ENCODE data around the gene SELENON.

SELENON gene, protein sequence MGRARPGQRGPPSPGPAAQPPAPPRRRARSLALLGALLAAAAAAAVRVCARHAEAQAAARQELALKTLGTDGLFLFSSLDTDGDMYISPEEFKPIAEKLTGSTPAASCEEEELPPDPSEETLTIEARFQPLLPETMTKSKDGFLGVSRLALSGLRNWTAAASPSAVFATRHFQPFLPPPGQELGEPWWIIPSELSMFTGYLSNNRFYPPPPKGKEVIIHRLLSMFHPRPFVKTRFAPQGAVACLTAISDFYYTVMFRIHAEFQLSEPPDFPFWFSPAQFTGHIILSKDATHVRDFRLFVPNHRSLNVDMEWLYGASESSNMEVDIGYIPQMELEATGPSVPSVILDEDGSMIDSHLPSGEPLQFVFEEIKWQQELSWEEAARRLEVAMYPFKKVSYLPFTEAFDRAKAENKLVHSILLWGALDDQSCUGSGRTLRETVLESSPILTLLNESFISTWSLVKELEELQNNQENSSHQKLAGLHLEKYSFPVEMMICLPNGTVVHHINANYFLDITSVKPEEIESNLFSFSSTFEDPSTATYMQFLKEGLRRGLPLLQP

DNA sequence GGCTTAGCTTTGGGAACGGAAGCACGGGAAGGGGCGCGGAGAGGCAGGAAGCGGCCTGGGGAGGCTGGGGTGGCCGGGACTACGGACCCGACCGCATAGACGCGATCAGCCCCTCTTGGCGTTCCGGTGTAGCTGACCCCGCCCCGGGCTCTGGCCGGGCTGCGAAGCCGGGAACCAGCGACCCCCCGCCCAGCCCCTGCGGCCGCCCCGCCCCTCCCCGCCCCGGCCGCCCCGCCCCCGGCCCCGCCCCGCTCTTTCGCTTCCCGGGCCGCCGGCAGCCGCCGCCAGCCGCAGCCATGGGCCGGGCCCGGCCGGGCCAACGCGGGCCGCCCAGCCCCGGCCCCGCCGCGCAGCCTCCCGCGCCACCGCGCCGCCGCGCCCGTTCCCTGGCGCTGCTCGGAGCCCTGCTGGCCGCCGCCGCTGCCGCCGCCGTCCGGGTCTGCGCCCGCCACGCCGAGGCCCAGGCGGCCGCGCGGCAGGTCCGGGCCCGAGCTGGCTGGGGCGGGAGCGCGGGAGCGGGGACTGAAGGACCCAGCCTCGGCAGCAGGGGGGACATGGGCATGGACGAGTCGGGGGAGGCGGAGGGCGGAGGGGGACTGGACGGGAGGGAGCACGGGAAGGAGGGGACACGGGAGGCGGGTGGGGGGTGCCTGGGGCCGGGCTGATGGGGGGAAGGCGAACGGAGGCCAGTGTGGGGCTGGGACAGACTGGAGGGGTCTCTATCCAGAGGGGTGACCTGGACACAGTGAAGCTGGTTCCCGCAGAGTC is at the start of gene SELENON:
Gene SELENON (plus strand): TSS at position 259 of the 768 bp plus-strand sequence. CDS start 38 bp downstream, at position 297.
- peak; percentile 85 for DNase-seq (ENCODE audit: low spot score)

DNA sequence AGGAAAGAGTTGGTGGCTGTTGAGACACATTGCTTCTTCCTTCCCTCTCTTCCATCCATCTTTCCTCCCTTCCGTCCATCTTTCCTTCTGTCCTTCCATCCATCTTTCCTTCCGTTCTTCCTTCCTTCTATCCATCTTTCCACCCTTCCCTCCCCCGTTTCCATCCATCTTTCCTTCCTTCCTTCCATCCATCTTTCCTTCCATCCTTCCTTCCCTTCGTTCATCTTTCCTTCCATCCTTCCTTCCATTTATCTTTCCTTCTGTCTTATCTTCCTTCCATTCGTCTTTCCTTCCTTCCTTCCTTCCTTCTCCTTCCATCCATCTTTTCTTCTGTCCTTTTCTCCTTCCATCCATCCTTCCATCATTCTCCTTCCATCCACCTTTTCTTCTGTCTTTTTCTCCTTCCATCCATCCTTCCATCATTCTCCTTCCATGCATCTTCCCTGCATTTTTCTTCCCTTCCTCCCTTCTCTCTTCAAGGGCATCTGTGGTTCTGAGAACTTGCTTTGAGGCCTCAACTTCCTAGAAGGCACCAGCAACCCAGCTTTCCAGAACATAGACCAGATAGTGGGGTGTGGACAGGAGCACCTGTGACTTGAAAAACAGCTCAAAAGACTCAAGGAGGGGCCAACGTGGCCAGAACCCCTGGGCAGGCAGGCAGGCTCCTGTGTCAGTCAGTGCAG is 48.9 kb upstream of the SELENON start:
- no peak for DNase-seq (ENCODE audit: low spot score)

DNA sequence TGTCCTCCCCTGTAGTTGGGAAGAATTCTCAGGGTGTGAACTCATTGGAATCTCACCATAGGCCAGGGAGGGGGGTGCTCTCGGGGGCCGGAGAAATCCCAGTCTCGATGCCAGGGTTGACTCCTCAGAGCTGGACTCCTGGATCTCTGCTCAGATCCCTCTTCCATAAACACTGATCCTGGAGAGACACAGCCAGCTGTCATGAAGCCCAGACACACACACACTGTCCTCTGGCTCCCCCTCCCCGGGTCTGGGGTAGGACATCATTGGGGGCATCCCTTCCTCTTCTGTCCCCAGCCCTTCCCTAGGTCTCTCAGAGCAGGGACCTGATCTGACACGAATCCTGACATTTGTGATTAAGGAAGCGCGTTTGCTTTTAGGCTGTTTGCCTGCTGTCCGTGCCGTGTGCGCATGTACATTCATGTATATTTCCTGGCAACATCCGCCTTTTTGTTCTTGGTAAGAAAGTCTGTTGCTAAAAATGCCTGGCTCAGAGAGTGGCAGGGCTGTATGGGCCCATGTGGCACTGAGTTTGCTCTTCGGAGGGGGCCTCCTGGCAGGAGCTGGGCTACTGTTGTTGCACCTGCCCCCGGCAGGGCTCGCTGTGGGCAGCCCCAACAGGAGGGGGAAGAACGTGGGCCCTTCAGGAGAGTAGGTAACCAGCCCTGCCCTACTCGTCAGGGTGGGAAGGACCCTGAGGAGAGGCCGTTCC is 45.4 kb upstream of the SELENON start:
- no peak for DNase-seq (ENCODE audit: low spot score)

DNA sequence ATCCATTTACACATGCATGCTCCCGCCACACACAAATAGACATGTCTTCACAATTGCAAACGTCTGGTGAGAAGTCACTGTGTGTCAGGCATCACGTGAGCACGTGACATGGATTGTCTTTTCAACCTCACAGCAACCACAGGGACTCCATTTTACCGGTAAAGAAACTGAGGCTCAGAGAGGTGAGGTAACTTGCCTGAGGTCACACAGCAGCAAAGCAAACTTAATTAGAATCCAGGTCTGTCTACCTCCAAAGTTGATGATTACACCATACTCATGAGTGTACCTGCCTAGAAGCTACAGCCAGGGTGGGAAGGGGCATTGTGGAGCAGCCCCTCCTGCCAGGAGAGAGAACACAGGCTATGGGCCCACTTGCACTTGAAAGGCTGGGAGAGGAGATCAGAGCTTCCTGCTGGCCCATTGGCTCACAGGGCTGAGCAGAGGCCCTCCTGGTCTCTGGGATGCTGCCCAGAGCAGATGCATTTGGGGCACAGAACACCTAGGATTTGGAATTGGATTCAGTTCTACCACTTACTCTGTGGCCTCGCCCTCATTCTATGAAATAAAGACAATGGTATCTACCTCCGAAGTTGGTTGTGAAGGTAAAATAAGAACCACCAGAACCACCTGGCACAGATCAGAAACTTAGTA is 44.4 kb upstream of the SELENON start:
- DNase-seq (ENCODE audit: low spot score), result no peak

DNA sequence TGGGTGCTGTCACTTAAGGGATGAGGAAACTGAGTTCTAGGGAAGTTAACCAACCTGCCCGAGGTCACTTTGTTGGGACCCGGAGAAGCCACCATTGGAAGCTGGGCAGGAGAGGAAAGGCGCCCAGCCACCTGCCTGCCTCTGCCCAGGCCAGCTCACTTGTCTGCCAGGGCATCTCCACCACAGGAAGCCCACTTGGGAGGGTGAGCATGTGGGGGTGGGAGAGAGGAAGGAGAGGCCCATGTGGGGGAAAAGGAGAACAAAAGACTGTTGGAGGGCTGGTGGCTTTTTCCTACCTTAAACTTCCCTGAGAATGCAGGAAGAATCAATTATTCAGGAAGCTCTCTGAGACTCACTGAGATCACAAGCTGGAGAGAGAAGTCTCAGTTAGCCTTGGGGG is 43.8 kb upstream of the SELENON start:
- DNase-seq (ENCODE audit: low spot score), result no peak

DNA sequence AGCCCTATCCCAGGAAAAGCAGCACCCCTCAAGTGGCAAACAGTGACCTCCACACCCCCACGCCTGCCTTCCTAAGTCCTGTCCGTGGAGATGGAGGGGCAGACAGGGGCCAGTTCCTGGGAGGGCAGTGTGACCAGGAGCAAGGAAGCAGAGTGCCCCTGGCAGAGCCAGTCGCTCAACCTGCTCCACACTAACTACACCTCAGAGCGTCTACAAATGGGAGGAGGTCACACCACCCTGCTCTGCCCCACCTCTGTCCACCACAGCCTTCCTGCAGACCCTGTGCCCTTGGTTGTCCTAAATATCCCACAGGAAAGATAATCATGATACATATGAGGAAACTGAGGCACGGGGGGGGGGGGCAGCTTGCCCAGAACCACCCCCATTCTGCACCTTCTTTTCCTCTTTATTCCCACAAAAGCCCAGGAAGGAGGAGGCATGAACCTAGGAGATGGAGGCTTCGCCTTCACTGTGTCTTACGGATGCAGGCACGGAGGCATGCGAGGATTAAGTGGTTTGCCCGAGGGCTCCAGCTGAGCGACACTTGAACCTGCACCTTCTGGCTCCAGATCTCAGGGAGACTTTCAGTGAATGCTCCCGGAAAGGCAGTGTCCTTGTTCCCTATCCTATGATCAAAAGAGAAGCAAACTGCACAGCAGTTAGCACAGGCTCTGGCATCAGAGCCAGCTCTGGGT is 42.7 kb upstream of the SELENON start:
- no peak for DNase-seq (ENCODE audit: low spot score)

DNA sequence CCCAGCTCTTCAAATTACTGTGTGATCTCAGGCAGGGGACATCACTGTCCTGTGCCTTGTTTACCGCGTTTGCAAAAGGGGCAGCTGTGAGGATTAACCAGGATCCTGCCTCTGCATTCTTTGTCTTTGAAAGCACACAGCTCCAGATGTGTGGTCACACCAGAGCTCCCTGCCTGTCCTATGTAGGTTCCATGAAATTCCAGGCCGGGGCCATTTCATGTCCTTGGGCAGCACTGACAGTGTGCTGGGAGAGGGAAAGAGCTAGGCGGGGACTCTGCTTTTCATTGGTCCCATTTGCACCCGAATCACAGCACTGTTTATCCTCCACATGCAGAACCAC is 42.2 kb upstream of the SELENON start:
- no peak for DNase-seq (ENCODE audit: low spot score)

DNA sequence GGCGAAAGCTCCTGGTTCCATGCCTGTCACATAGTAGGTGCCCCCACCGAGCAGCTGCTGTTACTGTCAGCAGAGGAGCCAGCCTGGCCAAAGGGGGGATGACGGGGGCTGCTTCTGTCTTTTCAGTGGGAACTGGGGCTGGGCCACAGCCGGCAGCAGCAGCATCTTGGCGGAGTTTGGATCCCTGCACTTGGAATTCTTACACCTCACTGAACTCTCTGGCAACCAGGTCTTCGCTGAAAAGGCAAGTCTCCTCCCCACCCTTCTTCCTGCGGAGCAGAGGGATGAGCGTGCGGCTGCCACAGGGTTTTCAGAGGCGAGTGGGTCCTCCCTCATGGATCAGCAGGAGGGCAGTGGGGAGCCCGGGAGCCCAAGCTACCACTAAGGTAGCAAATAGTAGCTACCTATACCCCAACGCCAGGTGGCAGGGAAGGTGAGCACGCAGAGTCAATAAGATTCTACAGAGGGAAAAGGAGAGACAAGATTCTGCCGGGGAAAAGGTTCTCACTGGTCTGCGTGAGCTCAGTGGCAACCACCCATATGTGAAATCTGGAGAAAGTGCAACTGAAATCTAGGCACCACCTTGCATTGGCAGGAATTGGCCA is 41.4 kb upstream of the SELENON start:
- no peak for DNase-seq (ENCODE audit: low spot score)

DNA sequence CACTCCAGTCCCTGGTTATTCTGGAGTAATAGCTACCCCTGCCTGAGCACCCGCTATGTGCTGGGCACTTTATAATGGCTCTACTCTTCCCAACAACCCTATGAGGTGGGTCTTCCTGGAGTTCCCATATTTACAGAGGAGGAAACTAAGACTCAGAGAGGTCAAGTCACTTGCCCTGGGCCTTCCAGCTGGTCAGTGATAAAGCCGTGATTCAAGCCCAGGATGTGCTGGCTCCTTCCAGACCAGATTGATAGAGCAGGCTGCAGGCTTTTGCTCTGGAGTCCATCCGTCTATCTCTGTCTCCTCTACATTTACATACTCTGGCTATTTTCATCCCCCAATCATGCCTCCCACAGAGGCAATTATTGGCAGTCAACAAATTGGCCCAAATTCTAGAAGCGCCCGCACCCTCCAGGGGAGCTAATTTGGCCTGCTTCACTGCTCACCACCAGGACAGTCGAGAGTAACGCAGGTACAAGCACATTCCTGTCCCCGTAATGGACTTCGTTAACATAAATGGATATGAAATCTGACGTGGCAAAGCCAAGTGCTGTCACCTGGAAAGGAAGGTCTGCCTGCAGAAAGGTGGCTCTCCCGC is 39.8 kb upstream of the SELENON start:
- DNase-seq (ENCODE audit: low spot score), result no peak

DNA sequence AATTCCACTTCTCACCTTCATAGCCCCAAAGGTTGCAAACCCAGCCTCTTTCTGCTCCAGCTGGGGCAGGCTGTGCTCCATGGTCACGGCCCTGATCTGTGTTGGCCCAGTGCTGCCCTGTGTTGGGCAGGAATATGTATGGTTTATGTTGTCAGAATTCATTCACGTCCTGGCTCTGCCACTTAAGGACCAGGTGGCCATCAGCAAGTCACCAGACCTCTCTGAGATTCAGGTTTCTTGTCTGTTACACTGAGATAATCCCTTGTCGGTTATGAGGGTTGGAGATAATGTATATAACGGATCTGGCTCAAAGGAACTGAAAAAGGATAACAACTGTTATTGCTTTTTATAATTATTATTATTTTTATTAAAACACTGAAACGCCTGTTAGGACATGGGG is 39.1 kb upstream of the SELENON start:
- DNase-seq (ENCODE audit: low spot score), result no peak

DNA sequence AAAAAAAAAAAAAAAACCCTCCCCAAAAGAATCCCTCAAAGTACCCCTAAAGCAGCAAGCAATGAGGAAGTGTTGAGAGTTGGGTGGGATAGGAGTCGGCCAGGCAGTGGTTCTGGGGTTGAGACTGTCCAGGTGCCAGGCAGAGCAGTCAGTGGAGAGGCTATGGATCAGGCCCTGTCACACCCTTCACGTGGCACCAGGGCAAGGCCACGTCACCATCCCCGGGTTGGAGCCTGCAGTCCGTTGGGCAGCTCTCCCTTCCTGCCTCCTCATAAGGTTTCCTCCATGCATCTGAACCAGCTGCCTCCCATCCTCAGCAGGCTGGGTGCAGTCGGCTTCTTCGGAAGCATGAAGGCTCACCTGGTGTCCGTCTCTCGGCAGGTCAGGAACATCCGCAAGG is 36.5 kb upstream of the SELENON start:
- DNase-seq (ENCODE audit: low spot score), result no peak

DNA sequence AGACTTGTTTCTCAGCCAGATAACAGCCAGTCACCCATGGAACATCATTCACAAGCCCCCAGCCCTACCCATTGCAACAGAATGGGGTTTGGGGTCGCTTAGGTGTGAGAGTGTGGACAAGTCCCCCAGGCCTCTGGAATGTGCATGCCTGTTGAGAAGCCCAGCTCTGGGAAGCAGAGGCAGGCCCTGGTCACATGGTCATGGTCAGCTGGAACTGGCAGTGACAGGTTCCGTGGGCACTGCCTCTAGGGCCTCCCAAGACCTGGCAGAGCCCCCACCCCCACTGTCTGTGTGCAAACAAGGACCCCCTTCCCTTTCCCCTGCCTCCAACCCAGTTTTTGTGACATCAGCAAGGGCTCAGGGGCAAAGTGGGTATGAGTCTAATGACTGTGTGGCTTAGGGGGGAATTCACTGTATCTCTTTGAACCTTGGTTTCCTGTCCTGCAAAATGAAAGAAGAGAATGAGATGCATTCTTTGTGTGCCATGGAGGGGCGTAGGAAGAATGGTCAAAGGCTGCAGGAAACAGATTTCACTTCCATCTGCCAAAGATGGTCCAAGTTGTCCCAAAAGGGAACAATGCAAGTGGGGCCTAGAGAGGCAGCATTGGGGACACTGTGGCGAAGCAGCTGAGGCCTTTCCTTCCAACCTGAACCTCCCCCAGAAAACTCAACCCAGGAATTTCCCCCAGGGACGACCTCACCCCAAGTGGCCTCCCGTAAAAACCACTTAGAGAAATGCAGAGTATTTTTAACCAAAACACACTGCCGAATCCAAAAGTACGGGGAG is 34.7 kb upstream of the SELENON start:
- DNase-seq (ENCODE audit: low spot score), result no peak

DNA sequence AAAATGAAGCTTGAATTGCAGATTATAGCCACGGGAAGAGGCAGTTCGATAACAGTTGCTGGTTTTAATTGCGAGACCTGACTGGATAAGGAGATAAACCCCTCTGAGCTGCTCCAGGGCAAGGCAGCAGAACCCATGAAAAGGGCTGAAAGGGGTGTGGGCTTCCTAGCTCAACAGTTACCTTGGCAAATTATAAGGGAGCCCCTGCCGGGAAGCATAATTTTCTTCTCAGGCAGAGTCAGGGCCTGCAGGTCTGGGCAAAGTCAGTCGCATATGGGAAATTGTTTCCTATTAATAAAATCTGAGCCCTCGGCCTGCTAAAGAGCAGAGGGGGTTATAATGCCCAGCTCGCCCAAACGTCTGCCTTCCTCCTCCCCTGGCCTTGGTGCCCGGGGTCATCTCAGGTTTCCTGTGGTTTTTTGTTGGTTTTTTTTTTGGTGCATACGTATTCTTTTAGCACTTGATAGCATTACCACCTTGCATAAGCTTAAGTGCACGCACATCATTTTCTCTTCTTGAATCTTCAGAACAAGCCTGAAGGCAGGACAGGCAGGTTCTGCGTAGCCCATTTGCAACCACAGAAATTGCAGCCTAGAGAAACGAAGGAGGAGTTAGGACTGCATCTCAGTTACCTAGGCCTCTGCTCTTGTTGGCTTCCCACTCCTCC is 33.9 kb upstream of the SELENON start:
- DNase-seq (ENCODE audit: low spot score), result no peak

DNA sequence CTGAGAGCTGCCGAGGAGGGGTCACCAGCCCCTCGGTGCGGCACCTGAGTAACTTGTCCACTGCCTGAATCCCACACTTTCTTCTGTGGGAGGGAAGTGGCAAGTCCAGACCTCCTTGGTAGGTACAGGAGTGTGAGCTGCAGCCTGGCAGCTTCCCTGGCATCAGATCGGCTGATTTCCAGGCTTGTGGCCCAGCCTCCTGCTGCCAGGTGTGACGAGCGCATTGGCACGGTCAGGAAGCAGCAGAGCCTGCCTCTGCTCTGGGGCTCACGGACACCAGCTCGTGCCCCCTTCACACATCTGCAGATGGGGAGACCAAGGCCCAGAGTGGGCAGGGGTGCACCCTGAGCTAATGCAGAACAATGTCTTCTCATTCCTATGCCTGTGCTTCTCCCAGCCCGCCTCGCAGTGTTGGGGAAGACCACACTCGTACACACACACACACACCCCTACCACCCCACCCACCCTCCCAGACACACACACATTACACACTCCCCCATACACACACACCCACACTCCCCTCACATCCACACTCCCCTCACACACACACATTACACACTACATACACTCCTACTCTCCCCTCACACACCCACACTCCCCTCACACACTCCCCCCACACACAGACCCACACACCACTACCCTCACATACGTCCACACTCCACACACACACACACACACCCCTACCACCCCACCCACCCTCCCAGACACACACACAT is 33.1 kb upstream of the SELENON start:
- no peak for DNase-seq (ENCODE audit: low spot score)

DNA sequence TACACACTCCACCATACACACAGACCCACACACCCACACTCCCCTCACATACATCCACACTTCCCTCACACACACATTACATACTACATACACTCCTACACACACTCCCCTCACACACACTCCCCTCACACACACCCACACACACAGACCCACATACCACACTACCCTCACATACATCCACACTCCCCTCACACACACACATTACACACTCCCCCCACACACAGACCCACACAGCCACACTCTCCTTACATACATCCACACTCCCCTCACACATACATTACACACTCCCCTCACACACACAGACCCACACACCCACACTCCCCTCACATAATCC is 32.6 kb upstream of the SELENON start:
- DNase-seq (ENCODE audit: low spot score), result no peak

DNA sequence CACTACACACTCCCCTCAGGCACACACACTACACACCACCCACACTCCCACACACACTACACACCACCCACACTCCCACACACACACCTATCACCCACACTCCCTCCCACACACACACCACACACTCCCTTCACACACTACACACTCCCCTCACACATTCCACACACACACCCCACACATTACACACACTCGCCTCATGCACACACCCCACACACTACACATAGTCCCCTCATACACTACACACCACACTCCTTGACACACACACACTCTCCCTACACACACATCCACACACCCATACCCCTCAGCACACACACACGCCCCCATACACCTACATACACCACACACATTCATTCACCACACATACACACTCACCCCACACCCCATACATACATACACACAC is 31.0 kb upstream of the SELENON start:
- DNase-seq (ENCODE audit: low spot score), result no peak

DNA sequence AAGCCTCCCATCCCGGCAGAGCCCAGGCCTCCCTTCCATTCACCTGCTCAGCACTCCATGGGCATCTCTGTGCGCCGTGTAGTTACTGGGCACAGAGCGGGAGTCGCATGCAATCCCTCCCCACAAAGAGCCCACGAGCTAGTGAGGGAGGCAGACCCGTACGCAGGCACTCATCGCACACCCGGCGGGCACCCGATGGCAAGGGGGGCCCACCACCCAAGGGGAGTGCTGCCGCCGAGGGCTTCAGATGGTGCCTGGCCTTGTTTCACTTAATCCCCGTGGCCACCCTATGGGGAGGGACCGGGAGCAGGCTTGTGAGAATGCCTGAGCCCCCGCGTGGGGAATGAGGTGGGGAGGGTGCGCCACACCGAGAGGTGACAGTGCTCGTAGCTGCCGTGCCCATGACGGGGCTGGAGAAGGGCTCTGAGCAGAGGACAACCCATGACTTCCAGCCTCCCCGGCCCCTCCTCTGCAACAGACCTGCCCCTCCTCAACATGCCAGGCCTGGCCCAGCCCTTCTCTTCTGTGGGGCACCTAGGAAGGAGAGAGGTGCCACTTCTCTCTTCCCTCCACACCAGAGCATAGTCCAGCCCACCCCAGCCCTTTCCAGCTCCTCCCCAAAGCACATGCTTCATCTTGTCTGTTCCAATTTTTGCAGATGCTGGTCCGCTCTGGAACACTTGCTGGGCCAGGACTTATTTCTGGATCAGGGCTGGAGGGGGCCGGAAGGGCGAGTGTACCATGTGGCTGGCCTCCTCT is 30.2 kb upstream of the SELENON start:
- no peak for DNase-seq (ENCODE audit: low spot score)
